HG03558 (cell line): ENCODE measurements around the gene NBPF12.
"Not testable (repeated sequence)": the region's sequence is repeated elsewhere in the genome, so short reads cannot be mapped to it uniquely, and the experiment has no call there.

Experiments used
- ATAC-seq: cut with Tn5 transposase; IDR thresholded peaks from one replicate; pipeline ENCODE4 v1.9.1; 2021; ENCODE audit warnings: moderate number of reproducible peaks; ENCODE audit not compliant: unreplicated experiment; ENCODE audit errors: extremely low read depth

The NBPF12 gene, protein sequence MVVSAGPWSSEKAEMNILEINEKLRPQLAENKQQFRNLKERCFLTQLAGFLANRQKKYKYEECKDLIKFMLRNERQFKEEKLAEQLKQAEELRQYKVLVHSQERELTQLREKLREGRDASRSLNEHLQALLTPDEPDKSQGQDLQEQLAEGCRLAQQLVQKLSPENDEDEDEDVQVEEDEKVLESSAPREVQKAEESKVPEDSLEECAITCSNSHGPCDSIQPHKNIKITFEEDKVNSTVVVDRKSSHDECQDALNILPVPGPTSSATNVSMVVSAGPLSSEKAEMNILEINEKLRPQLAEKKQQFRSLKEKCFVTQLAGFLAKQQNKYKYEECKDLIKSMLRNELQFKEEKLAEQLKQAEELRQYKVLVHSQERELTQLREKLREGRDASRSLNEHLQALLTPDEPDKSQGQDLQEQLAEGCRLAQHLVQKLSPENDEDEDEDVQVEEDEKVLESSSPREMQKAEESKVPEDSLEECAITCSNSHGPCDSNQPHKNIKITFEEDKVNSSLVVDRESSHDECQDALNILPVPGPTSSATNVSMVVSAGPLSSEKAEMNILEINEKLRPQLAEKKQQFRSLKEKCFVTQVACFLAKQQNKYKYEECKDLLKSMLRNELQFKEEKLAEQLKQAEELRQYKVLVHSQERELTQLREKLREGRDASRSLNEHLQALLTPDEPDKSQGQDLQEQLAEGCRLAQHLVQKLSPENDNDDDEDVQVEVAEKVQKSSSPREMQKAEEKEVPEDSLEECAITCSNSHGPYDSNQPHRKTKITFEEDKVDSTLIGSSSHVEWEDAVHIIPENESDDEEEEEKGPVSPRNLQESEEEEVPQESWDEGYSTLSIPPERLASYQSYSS (N-terminal part only)

DNA sequence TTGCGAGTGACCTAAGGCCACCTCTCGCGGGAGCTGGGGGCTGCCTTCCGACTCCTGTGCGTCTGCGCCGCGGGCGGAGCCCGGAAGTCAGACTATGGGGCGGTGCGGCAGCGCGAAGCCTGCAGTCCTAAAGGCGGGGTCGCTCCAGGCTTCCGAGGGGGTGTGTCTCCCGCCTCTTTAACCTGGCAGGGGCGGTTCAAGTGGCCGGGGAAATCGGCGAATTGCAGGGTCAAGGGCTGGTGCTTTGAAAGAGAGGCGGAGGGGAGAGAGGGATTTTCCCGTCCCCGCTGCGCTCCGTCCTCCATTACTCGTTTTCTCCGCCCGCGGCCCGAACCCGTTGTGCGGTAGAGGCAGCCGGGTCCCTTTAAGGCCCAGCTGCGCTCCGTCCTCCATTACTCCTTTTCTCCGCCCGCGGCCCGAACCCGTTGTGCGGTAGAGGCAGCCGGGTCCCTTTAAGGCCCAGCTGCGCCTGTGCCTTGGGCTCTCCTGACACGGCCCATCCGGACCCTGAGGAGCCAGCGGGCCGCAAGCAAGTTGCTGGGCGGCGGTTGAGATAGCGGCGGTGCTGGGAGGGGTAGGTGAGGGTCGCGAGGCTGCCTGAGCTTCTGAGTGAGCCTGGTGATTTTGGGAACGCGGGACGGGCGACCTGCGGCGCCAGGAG, at the start of gene NBPF12:
Gene NBPF12 (plus strand): TSS at position 83 of the 661 bp plus-strand sequence. CDS start 21,820 bp downstream, outside the sequence.
- ATAC-seq = peak; percentile 47

GRCh38 chr1:146891355-146891754, 46.8 kb upstream of the NBPF12 start:
- not testable (repeated sequence) for ATAC-seq

- ATAC-seq = not testable (repeated sequence)
Measured at GRCh38 chr1:146892331-146892730, 45.8 kb upstream of the NBPF12 start.

DNA sequence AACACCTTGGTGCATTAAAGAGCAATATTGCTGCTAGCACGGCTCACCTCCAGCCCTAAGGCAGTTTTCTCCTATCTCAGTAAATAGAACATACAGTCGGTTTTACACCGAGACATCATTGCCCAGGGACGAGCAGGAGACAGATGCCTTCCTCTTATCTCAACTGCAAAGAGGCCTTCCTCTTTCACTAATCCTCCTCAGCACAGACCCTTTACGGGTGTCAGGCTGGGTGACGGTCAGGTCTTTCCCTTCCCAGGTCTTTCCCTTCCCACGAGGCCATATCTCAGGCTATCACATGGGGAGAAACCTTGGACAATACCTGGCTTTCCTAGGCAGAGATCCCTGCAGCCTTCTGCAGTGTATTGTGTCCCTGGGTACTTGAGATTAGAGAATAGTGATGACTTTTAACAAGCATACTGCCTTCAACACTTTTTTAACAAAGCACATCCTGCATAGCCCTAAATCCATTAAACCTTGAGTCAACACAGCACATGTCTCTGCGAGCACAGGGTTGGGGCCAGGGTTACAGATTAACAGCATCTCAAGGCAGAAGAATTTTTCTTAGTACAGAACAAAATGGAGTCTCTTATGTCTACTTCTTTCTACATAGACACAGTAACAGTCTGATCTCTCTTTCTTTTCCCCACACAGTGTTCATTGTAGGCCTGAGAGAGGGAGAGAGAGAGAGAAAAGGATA, 30.4 kb upstream of the NBPF12 start:
- not testable (repeated sequence) for ATAC-seq

DNA sequence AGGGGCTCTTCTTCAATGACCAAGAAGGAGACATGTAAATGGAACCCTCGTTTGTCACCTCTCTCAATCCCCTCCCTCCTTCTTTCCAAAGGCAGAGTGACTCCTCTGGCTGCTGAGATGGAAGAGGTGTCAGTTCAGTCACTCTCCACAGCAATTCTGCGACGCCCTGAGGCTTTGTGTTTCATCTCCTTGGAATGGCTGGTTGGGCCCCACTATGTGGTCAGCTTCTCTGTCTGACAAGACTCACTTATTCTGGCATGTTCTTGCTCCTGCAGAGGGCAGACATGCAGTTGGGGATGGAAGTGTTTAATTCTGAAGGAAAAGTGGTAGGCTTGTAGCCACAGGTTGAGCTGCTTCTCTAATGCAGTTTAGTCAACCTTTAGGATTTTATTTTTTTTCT, 25.1 kb upstream of the NBPF12 start:
- not testable (repeated sequence) for ATAC-seq

- not testable (repeated sequence) for ATAC-seq
Measured at GRCh38 chr1:146920811-146921210, 17.3 kb upstream of the NBPF12 start.

GRCh38 chr1:146922614-146923013, 15.5 kb upstream of the NBPF12 start:
- ATAC-seq = not testable (repeated sequence)

DNA sequence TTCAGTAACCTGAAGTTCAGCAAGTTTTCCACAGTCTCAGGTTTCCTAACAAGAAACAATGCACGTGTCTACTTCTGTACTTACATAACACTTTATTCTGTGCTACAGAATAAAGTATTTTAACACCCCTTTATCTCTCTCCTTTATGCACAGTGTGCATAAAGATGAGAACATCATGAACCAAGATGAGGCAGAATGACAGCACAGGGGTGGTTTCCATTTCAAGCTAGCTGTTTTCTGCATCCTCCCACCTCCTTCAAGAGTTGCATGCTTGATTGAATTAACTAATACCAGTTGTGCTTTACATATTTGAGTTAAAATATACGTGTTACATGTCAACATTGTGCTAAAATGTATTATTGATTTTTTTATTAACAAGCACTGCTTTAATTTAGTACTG, 14.0 kb upstream of the NBPF12 start:
- ATAC-seq = not testable (repeated sequence)

DNA sequence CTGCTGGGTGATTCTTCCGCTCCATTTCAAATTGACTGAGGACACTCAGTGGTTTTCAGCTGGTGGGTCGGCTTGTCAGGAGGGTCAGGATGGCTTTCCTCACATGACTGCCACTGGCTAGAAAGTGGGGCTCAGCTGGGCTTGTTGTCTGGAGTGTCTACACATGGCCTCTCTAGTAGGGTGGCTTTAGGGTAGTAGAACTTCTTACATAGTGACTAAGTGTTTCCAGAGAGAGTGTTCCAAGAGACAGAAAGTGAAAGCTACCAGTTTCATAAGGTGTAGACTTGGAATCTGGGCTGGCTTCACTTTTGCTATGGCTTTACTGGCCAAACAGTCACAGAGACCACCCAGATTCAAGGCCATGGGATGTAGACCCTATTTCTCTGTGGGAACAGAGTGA, 11.7 kb upstream of the NBPF12 start:
- not testable (repeated sequence) for ATAC-seq

DNA sequence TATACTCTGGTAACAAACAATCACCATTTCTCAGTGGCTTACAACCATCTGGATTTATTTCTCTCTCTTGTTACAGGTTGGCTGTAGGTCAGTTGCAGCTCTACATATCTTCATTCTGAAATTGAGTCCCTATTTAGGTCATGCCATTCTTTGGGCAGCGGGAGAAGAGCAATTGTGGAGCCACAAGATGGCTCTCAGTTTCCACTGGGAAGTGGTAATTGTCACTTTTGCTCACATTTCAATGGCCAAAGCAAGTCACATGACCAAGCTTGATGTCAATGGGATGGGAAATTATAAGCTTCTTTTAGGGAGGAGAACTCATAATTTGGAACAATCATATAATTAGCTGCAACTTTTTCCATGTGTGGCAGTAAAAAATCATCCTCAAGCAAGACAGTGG, 7.9 kb upstream of the NBPF12 start:
- not testable (repeated sequence) for ATAC-seq

GRCh38 chr1:146934390-146935223, 3.5 kb upstream of the NBPF12 start:
- not testable (repeated sequence) for ATAC-seq

DNA sequence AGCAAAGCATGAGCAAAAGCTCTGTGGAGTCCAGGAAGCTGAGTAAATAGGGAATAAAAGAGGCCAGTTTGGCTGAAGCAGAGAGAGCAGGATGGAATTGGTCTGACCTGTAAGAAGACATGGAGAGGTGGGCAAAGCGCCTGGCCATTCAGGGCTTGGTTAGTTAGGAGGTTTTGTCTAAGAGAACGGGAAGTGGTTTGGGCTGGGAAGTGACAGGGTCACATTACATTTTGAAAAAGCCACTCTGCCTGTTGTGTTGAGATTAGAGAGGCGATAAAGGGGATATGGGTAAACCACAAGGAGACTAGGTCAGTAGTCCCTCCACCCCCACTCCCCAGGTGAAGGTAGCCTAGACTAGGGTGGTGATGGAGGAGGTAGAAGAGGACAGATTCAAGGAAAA, 662 bp upstream of the NBPF12 start:
- ATAC-seq = not testable (repeated sequence)

DNA sequence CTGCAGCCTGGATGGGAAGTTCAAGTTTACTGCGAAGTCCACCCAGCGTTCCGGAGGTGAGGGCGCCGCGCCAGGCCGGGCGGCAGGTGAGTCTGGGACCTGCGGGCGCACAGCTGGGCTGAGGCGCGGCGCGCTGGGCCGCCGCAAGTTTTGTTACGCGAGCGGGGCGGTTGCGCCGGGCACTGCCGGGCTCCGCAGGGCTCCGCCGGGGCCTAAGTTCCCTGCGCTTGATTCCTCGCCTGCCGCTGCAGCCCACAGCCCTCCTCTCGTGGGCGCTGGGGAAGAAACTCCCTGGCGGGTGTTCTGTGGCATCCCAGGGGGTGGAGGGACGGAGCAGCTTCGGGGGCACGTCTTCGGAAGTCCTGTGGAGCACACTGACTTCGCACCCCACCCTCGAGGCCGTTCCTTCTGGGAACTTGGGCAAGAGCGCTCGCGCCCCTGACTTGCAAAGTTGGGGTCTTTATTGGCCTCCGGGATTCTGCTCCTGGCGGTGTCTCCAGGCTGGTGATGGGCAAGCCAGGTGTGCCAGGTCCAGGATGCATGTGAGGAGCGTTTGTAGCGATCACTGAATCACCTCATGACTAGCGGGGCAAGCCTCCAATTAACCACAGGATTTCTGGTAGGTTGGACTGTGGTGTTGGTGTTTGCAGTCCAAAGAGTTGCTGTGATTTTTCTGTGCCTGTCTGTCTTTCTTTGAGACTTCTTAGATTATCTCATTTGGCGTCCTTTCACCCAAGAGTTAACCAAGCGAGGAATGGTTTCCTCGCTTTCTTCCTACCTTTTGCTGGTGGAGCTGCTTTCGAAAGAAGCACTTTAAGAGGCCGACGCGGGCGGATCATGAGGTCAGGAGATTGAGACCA, 1.0 kb downstream of the NBPF12 start:
- ATAC-seq = not testable (repeated sequence)

GRCh38 chr1:146940293-146940692, 2.2 kb downstream of the NBPF12 start:
- not testable (repeated sequence) for ATAC-seq

GRCh38 chr1:146943342-146943886, 5.3 kb downstream of the NBPF12 start:
- ATAC-seq = not testable (repeated sequence)

GRCh38 chr1:146948127-146948526, 10.0 kb downstream of the NBPF12 start:
- ATAC-seq = not testable (repeated sequence)

DNA sequence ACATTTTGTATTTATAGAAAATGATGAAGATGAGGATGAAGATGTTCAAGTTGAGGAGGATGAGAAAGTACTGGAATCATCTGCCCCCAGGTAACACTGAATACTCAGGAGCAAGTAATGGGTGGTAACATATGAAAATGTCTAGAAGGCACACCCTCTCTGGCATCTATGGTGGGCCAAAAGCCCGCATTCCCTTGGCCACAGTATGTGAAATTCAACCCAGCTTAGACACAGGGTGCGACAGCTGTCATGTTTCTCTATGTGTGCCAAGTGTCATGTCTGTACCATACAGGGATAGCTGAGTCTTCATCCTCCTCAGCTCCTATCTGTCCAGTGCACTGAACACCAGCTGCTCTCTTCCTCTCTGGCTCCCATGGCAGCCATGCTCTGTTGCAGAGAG, 26.2 kb downstream of the NBPF12 start:
- not testable (repeated sequence) for ATAC-seq

DNA sequence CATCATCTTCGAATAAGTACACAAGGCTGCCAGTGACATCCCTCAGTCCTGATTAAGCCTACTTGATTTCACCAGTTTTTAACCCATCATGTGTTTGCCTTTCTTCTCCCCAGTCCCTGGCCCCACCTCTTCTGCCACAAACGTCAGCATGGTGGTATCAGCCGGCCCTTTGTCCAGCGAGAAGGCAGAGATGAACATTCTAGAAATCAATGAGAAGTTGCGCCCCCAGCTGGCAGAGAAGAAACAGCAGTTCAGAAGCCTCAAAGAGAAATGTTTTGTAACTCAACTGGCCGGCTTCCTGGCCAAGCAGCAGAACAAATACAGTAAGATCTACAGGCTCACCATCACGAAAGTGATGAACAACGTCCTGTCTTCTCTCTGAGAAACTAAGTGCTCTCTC, 28.2 kb downstream of the NBPF12 start:
- not testable (repeated sequence) for ATAC-seq
